Measurements from ENCODE around the gene SNX27.

The SNX27 gene

GRCh38 chr1:151606384-151606783, 5.5 kb upstream of the SNX27 start:
- TF ChIP-seq SIN3A (IDR thresholded peaks at IDR 0.05; ENCODE audit: borderline replicate concordance, insufficient read depth, low read length), result no peak
- TF ChIP-seq TAF1 (IDR thresholded peaks at IDR 0.05; ENCODE audit: borderline replicate concordance, insufficient read depth, low read length), result no peak
- no peak for TF ChIP-seq REST (IDR thresholded peaks at IDR 0.05; ENCODE audit: insufficient read depth in 1 of 2, low read depth in 2 of 2, low read length in 2 of 2)
- TF ChIP-seq POLR2AphosphoS5 (IDR thresholded peaks at IDR 0.05; ENCODE audit: low read depth, low read length), result no peak
- TF ChIP-seq FOXP2 (optimal IDR thresholded peaks at IDR 0.05; ENCODE audit: borderline replicate concordance, extremely low read depth, extremely low read length, insufficient read depth), result no peak

GRCh38 chr1:151606857-151607256, 5.0 kb upstream of the SNX27 start:
- TF ChIP-seq SIN3A (IDR thresholded peaks at IDR 0.05; ENCODE audit: borderline replicate concordance, insufficient read depth, low read length) (no peak), POLR2AphosphoS5 (IDR thresholded peaks at IDR 0.05; ENCODE audit: low read depth, low read length) (no peak), REST (IDR thresholded peaks at IDR 0.05; ENCODE audit: insufficient read depth in 1 of 2, low read depth in 2 of 2, low read length in 2 of 2) (no peak), TAF1 (IDR thresholded peaks at IDR 0.05; ENCODE audit: borderline replicate concordance, insufficient read depth, low read length) (no peak), FOXP2 (optimal IDR thresholded peaks at IDR 0.05; ENCODE audit: borderline replicate concordance, extremely low read depth, extremely low read length, insufficient read depth) (no peak)

GRCh38 chr1:151610142-151610541, 1.7 kb upstream of the SNX27 start:
- TF ChIP-seq REST (IDR thresholded peaks at IDR 0.05; ENCODE audit: insufficient read depth in 1 of 2, low read depth in 2 of 2, low read length in 2 of 2) (no peak), SIN3A (IDR thresholded peaks at IDR 0.05; ENCODE audit: borderline replicate concordance, insufficient read depth, low read length) (no peak), FOXP2 (optimal IDR thresholded peaks at IDR 0.05; ENCODE audit: borderline replicate concordance, extremely low read depth, extremely low read length, insufficient read depth) (no peak)

GRCh38 chr1:151611288-151611790, 511 bp upstream of the SNX27 start:
- TF ChIP-seq POLR2AphosphoS5 (IDR thresholded peaks at IDR 0.05; ENCODE audit: low read depth, low read length) (no peak), TAF1 (IDR thresholded peaks at IDR 0.05; ENCODE audit: borderline replicate concordance, insufficient read depth, low read length) (no peak)

GRCh38 chr1:151612501-151613281, 841 bp downstream of the SNX27 start:
- peak; percentile 16; the same call in 1 of the 2 replicates for TF ChIP-seq TAF1 (IDR thresholded peaks at IDR 0.05; ENCODE audit: borderline replicate concordance, insufficient read depth, low read length)
- no peak for TF ChIP-seq SIN3A (IDR thresholded peaks at IDR 0.05; ENCODE audit: borderline replicate concordance, insufficient read depth, low read length)
- no peak for TF ChIP-seq REST (IDR thresholded peaks at IDR 0.05; ENCODE audit: insufficient read depth in 1 of 2, low read depth in 2 of 2, low read length in 2 of 2)
